Breast epithelium (tissue), 3 donors: ENCODE results near the gene FLT3LG.

Experiments used
- POLR2A ChIP-seq: fragments of 450-650 bp; IDR thresholded peaks from one replicate; pipeline ENCODE4 v1.6.1; 2016; ENCODE audit warnings: antibody characterized with exemption, mild to moderate bottlenecking, moderate library complexity
- POLR2AphosphoS5 ChIP-seq, 3 donors: sonication (generic); formaldehyde crosslinking; IDR thresholded peaks; one replicate each; pipeline ENCODE4 v1.6.1; 2017; ENCODE audit warnings: antibody characterized with exemption in 3 of 3
- TF ChIP-seq, protein P1 (sequence below), 3 donors: fragments of 450-650 bp; IDR thresholded peaks; one replicate each; pipeline ENCODE4 v1.5.1; 2016 to 2017; ENCODE audit warnings: antibody characterized with exemption in 3 of 3, mild to moderate bottlenecking in 3 of 3, moderate library complexity in 3 of 3

- TF ChIP-seq, protein P1, sequence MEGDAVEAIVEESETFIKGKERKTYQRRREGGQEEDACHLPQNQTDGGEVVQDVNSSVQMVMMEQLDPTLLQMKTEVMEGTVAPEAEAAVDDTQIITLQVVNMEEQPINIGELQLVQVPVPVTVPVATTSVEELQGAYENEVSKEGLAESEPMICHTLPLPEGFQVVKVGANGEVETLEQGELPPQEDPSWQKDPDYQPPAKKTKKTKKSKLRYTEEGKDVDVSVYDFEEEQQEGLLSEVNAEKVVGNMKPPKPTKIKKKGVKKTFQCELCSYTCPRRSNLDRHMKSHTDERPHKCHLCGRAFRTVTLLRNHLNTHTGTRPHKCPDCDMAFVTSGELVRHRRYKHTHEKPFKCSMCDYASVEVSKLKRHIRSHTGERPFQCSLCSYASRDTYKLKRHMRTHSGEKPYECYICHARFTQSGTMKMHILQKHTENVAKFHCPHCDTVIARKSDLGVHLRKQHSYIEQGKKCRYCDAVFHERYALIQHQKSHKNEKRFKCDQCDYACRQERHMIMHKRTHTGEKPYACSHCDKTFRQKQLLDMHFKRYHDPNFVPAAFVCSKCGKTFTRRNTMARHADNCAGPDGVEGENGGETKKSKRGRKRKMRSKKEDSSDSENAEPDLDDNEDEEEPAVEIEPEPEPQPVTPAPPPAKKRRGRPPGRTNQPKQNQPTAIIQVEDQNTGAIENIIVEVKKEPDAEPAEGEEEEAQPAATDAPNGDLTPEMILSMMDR (IDR thresholded peaks at IDR 0.05): no peak
- TF ChIP-seq POLR2AphosphoS5 (IDR thresholded peaks at IDR 0.05) (no peak), POLR2A (no peak)
These were observed 54.3 kb downstream of the FLT3LG start for GRCh38 chr19:49528211-49528771.
